H1 (cell line): ENCODE results near the gene SRRM5. TPM values are rescaled to one million over a fixed set of nuclear protein-coding genes. Genes with fewer than 3 reads are reported as not detected.

ENCODE experiments used
- CTCF ChIA-PET: fragments of 300-600 bp; sonication (Branson Sonifier 250); formaldehyde crosslinking; loops from one replicate; lab custom pipeline; 2021; ENCODE audit not compliant: partially characterized antibody; lab: Charles Lee
- POLR2A ChIA-PET: fragments of 300-600 bp; sonication (Branson Sonifier 250); formaldehyde crosslinking; loops from one replicate; lab custom pipeline; 2021; ENCODE audit warnings: inconsistent platforms; ENCODE audit not compliant: partially characterized antibody; lab: Charles Lee
- DNase-seq, 2 experiments: peaks; one replicate each; pipeline versions ENCODE4 v3.0.0 to v3.0.0-alpha.2; 2010 to 2022; ENCODE audit warnings: low spot score in 2 of 2, low read depth in 1 of 2, mixed read lengths in 1 of 2
- FAIRE-seq: peaks from 2 replicates; lab custom pipeline; 2011; peaks lifted over from hg19 to GRCh38; lab: Jason Lieb, UNC
- H2AFZ ChIP-seq: 2 replicates; pipeline ENCODE4 v1.8.1; 2012; ENCODE audit warnings: low read length, inconsistent platforms
- H2AK5ac ChIP-seq: 2 replicates; pipeline ENCODE4 v1.6.1; 2013; ENCODE audit warnings: low read depth, low read length
- H2BK120ac ChIP-seq: replicated peaks from 2 replicates; pipeline ENCODE3; 2013; ENCODE audit warnings: low read depth, low read length, inconsistent platforms
- H2BK12ac ChIP-seq: 2 replicates; pipeline ENCODE4 v1.6.1; 2013; ENCODE audit warnings: low read depth, low read length
- H2BK15ac ChIP-seq: 2 replicates; pipeline ENCODE4 v1.6.1; 2013; ENCODE audit warnings: low read length
- H2BK20ac ChIP-seq: 2 replicates; pipeline ENCODE4 v1.6.1; 2013; ENCODE audit warnings: low read length
- H2BK5ac ChIP-seq: 2 replicates; pipeline ENCODE4 v1.6.1; 2013; ENCODE audit warnings: low read depth, low read length
- H3K14ac ChIP-seq: 2 replicates; pipeline ENCODE4 v1.6.1; 2013; ENCODE audit warnings: inconsistent platforms; ENCODE audit not compliant: insufficient read length
- H3K18ac ChIP-seq: 2 replicates; pipeline ENCODE4 v1.6.1; 2013; ENCODE audit warnings: low read length; ENCODE audit errors: extremely low read depth
- H3K23ac ChIP-seq: 2 replicates; pipeline ENCODE4 v1.6.1; 2013; ENCODE audit warnings: inconsistent platforms; ENCODE audit not compliant: insufficient read length
- H3K23me2 ChIP-seq: 2 replicates; pipeline ENCODE4 v1.6.1; 2013; ENCODE audit warnings: low read depth, low read length
- H3K27ac ChIP-seq: 2 replicates; pipeline ENCODE4 v1.6.1; 2011; ENCODE audit warnings: low read depth, low read length, inconsistent platforms
- H3K27me3 ChIP-seq, 4 experiments: replicated peaks in 1 of 4; 1 replicate in 1 of 4; 2 replicates in 3 of 4; pipeline versions ENCODE4 v1.6.1 to v1.8.1; 2011 to 2013; ENCODE audit warnings: low read length in 3 of 4, mild to moderate bottlenecking in 3 of 4, inconsistent platforms in 2 of 4, mixed read lengths in 2 of 4, moderate library complexity in 1 of 4; ENCODE audit not compliant: control insufficient read depth in 3 of 4, insufficient read depth in 3 of 4; ENCODE audit errors: extremely low read depth in 1 of 4
- H3K36me3 ChIP-seq, 4 experiments: 2 replicates each; pipeline versions ENCODE4 v1.6.1 to v1.8.1; 2011 to 2013; ENCODE audit warnings: mild to moderate bottlenecking in 4 of 4, low read length in 3 of 4, moderate library complexity in 2 of 4, control low read depth in 1 of 4, inconsistent platforms in 1 of 4; ENCODE audit not compliant: insufficient read depth in 4 of 4, control insufficient read depth in 2 of 4
- H3K4ac ChIP-seq: replicated peaks from 2 replicates; pipeline ENCODE3; 2013; ENCODE audit warnings: low read length, low read depth, mixed read lengths, inconsistent platforms; ENCODE audit not compliant: insufficient read length
- H3K4me1 ChIP-seq, 4 experiments: replicated peaks in 1 of 4; 1 replicate in 1 of 4; 2 replicates in 3 of 4; pipeline versions ENCODE4 v1.6.1 to v1.8.1; 2011 to 2013; ENCODE audit warnings: low read length in 3 of 4, inconsistent platforms in 2 of 4, mixed read lengths in 1 of 4; ENCODE audit not compliant: insufficient read depth in 4 of 4, control insufficient read depth in 3 of 4
- H3K4me2 ChIP-seq, 2 experiments: 2 replicates each; pipeline versions ENCODE4 v1.6.1 to v1.8.1; 2011 to 2013; ENCODE audit warnings: low read depth in 2 of 2, low read length in 2 of 2, control low read depth in 1 of 2, inconsistent platforms in 1 of 2, mild to moderate bottlenecking in 1 of 2; ENCODE audit not compliant: insufficient read depth in 1 of 2
- H3K4me3 ChIP-seq, 4 experiments: fragments of 200-600, 300-600 bp in 1 of 4; sonication (generic), shearing (Covaris generic), sonication (Bioruptor Twin) in 1 of 4; 2 replicates each; pipeline versions ENCODE4 v1.5.1 to v1.8.1; 2011 to 2016; ENCODE audit warnings: low read length in 4 of 4, low read depth in 3 of 4, control low read depth in 2 of 4, inconsistent platforms in 2 of 4, mild to moderate bottlenecking in 2 of 4, mixed read lengths in 1 of 4, moderate library complexity in 1 of 4; ENCODE audit not compliant: insufficient read depth in 2 of 4; ENCODE audit errors: extremely low read depth in 1 of 4
- H3K56ac ChIP-seq: replicated peaks from 2 replicates; pipeline ENCODE3; 2013; ENCODE audit warnings: low read depth, mild to moderate bottlenecking, mixed read lengths, low read length, inconsistent platforms; ENCODE audit not compliant: insufficient read length
- H3K79me1 ChIP-seq: 2 replicates; pipeline ENCODE4 v1.6.1; 2013; ENCODE audit warnings: low read depth, low read length, control low read depth
- H3K79me2 ChIP-seq, 2 experiments: 2 replicates each; pipeline versions ENCODE4 v1.6.1 to v1.8.1; 2012 to 2013; ENCODE audit warnings: low read length in 2 of 2, mild to moderate bottlenecking in 2 of 2, inconsistent platforms in 1 of 2; ENCODE audit not compliant: insufficient read depth in 2 of 2, control insufficient read depth in 1 of 2
- H3K9ac ChIP-seq, 4 experiments: replicated peaks in 1 of 4; 1 replicate in 1 of 4; 2 replicates in 3 of 4; pipeline versions ENCODE4 v1.6.1 to v1.8.1; 2011 to 2013; ENCODE audit warnings: low read depth in 3 of 4, low read length in 3 of 4, control low read depth in 2 of 4, mild to moderate bottlenecking in 2 of 4, moderate library complexity in 2 of 4, inconsistent platforms in 1 of 4; ENCODE audit errors: extremely low read depth in 1 of 4
- H3K9me3 ChIP-seq, 2 experiments: 2 replicates each; pipeline versions ENCODE4 v1.6.1 to v1.8.1; 2012 to 2013; ENCODE audit warnings: mild to moderate bottlenecking in 2 of 2, moderate library complexity in 2 of 2, control low read depth in 1 of 2, inconsistent platforms in 1 of 2, low read depth in 1 of 2, low read length in 1 of 2, mixed read lengths in 1 of 2; ENCODE audit not compliant: insufficient read depth in 2 of 2
- H4K20me1 ChIP-seq, 2 experiments: replicated peaks in 1 of 2; 2 replicates each; pipeline versions ENCODE3 to v1.8.1; 2011 to 2013; ENCODE audit warnings: inconsistent platforms in 2 of 2, low read length in 2 of 2, mild to moderate bottlenecking in 1 of 2; ENCODE audit not compliant: insufficient read depth in 2 of 2, control insufficient read depth in 1 of 2
- H4K5ac ChIP-seq: 2 replicates; pipeline ENCODE4 v1.6.1; 2013; ENCODE audit warnings: low read length, low read depth, mixed read lengths, inconsistent platforms; ENCODE audit not compliant: insufficient read length
- H4K8ac ChIP-seq: 2 replicates; pipeline ENCODE4 v1.8.0; 2013; ENCODE audit warnings: mild to moderate bottlenecking, moderate library complexity, low read length, inconsistent platforms; ENCODE audit not compliant: insufficient read depth; ENCODE audit errors: extremely low read depth
- H4K91ac ChIP-seq: replicated peaks from 2 replicates; pipeline ENCODE3; 2013; ENCODE audit warnings: low read length, mixed read lengths, inconsistent platforms; ENCODE audit not compliant: insufficient read length
- ASH2L ChIP-seq: fragments of 200-600, 300-600 bp; sonication (generic); IDR thresholded peaks from one replicate; pipeline ENCODE4 v1.7.1; 2017; ENCODE audit warnings: low read length
- CBX8 ChIP-seq: fragments of 300-800, 300-1000 bp; sonication (generic); IDR thresholded peaks from 2 replicates; pipeline ENCODE4 v1.7.1; 2016; ENCODE audit warnings: low read depth, low read length, borderline replicate concordance
- EP300 ChIP-seq, 2 experiments: IDR thresholded peaks; 1 replicate in 1 of 2; 2 replicates in 1 of 2; pipeline ENCODE4 v1.6.1; 2011 to 2012; ENCODE audit warnings: low read depth in 2 of 2, low read length in 2 of 2, mild to moderate bottlenecking in 2 of 2, borderline replicate concordance in 1 of 2, inconsistent platforms in 1 of 2, moderate library complexity in 1 of 2
- GTF2F1 ChIP-seq: IDR thresholded peaks from 2 replicates; pipeline ENCODE4 v1.6.1; 2012; ENCODE audit warnings: low read depth, low read length, improper control_type of control experiment, borderline replicate concordance
- HDAC2 ChIP-seq, 2 experiments: fragments of 300-600 bp in 1 of 2; sonication (generic) in 1 of 2; IDR thresholded peaks; 2 replicates each; pipeline ENCODE4 v1.6.1; 2011 to 2012; ENCODE audit warnings: low read depth in 2 of 2, low read length in 2 of 2, mild to moderate bottlenecking in 2 of 2, moderate library complexity in 2 of 2, borderline replicate concordance in 1 of 2, inconsistent platforms in 1 of 2
- JUN ChIP-seq: IDR thresholded peaks from 2 replicates; pipeline ENCODE4 v1.6.1; 2011; ENCODE audit warnings: low read depth, mild to moderate bottlenecking, improper control_type of control experiment, low read length
- KDM1A ChIP-seq: fragments of 200-600, 300-600 bp; sonication (generic); IDR thresholded peaks from 2 replicates; pipeline ENCODE4 v1.7.1; 2016; ENCODE audit warnings: mild to moderate bottlenecking, low read length, borderline replicate concordance
- MAFK ChIP-seq: IDR thresholded peaks from 2 replicates; pipeline ENCODE4 v1.6.1; 2012; ENCODE audit warnings: low read depth, mild to moderate bottlenecking, improper control_type of control experiment, low read length
- NRF1 ChIP-seq: IDR thresholded peaks from 2 replicates; pipeline ENCODE4 v1.6.1; 2011; ENCODE audit warnings: mild to moderate bottlenecking, low read depth, low read length, improper control_type of control experiment
- PHF8 ChIP-seq: fragments of 200-600 bp; sonication (generic); conservative IDR thresholded peaks from 2 replicates; pipeline ENCODE4 v1.7.1; 2012; ENCODE audit warnings: low read depth, mild to moderate bottlenecking, inconsistent platforms, low read length, moderate library complexity
- WGBS, 2 experiments: shearing (Covaris generic) in 1 of 2; methylation state at CpG; one replicate each; pipeline versions ENCODE4 v1.1.6 to v1.1.7; 2013 to 2015; ENCODE audit warnings: low lambda C conversion rate in 2 of 2, mixed read lengths in 2 of 2, inconsistent platforms in 1 of 2, low coverage in 1 of 2, missing lambda C conversion rate in 1 of 2; ENCODE audit not compliant: insufficient replicate concordance in 2 of 2, insufficient coverage in 1 of 2, insufficient read length in 1 of 2; ENCODE audit errors: extremely low coverage in 1 of 2, missing lambda C conversion rate in 1 of 2; 5-methylcytosine and 5-hydroxymethylcytosine counted together
- polyA plus RNA-seq, 7 experiments: library from polyadenylated mRNA; depleted of rRNA in 3 of 7; stranded (reverse) in 5 of 7; unstranded in 2 of 7; fragments of >200 nt in 5 of 7; fragments of 200-250 nt in 2 of 7; gene quantifications; 1 replicate in 5 of 7; 2 replicates in 1 of 7; 4 replicates in 1 of 7; pipeline versions ENCODE4 v1.2.1 to v1.2.3, GENCODE V29; 2011 to 2013; ENCODE audit warnings: missing spikeins in 2 of 7, mixed read lengths in 2 of 7
- total RNA-seq: library from RNA; stranded (reverse); fragmentation: NEBNext Ultra II Directional; extraction: Animal tissue kit (Norgen Biotek cat#: 25700); gene quantifications from 2 replicates; pipeline ENCODE4 v1.2.1, GENCODE V29; 2021
- TF ChIP-seq, protein P1 (sequence below): IDR thresholded peaks from 2 replicates; pipeline ENCODE4 v1.6.1; 2011; ENCODE audit warnings: low read depth, mild to moderate bottlenecking, low read length; ENCODE audit not compliant: insufficient read depth
- TF ChIP-seq, protein P2 (sequence below): IDR thresholded peaks from 2 replicates; pipeline ENCODE4 v1.6.1; 2012; ENCODE audit warnings: inconsistent platforms

The SRRM5 gene
- total and polyA plus RNA-seq, 2 of the 8 experiments (the other 6 are each of a cell fraction or from before 2014, with no cell fraction given), result 0.06 to 0.11 TPM

DNA sequence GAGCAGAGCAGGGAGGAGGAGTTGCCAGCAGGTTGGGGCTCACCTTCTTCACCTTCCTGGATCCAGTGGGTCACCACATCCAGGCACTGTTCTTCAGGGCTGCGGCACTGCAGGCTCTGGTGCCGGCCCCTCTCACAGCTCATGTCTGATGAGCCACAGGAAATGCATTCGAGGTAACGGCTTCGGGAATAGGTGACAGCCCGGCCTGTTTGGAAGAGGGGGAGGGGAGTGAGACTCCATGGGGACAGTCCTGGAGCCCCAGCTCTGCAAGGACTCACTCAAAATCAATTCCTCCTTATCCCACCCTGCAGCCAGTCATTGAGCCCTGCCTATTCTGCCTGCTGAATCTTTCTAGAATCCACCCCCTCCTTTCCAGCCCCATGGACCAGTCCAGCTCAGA lies 44.5 kb downstream of the SRRM5 start:
- POLR2A ChIA-PET, result interaction anchor here (1.2 to 1.4 kb wide), 2 partner anchors 12 to 13 kb away, joined by 3 read pairs; no protein-coding TSS in a partner anchor
- no peaks in the 10 kb centered on the region for H3K27me3 ChIP-seq
- no peak overlapping the region for H3K4me3 ChIP-seq
- H4K91ac ChIP-seq, result no peak overlapping the region
- H3K56ac ChIP-seq, result no peak overlapping the region
- peaks cover 0 to 1% of the 10 kb centered on the region in 2 experiments for H4K20me1 ChIP-seq
- H2BK120ac ChIP-seq, result no peak overlapping the region
- no peak overlapping the region for H3K9ac ChIP-seq
- FAIRE-seq (no peak), DNase-seq (no peak)
- no peaks in the 10 kb centered on the region for H3K79me2 ChIP-seq
- no peaks in the 10 kb centered on the region; the same call in 1 of the 2 replicates for H3K79me1 ChIP-seq
- H3K9me3 ChIP-seq, result no peaks in the 10 kb centered on the region
- no peak overlapping the region for H4K5ac ChIP-seq
- H3K4me2 ChIP-seq, result no peak overlapping the region
- H2AFZ ChIP-seq, result no peak overlapping the region
- no peak overlapping the region for H2BK20ac ChIP-seq
- H3K14ac ChIP-seq, result no peak overlapping the region
- H2BK15ac ChIP-seq, result no peak overlapping the region
- H3K23me2 ChIP-seq, result no peaks in the 10 kb centered on the region
- H3K4ac ChIP-seq, result no peak overlapping the region
- no peak overlapping the region for H2AK5ac ChIP-seq
- no peak overlapping the region for H2BK5ac ChIP-seq
- H3K4me1 ChIP-seq, result no peaks in the 10 kb centered on the region; a peak in 1 of 7 replicates
- CTCF ChIA-PET, result interaction anchor here (0.6 to 2.7 kb wide), 4 partner anchors 12 to 62 kb away, joined by 3 to 7 read pairs (median 4); no protein-coding TSS in a partner anchor
- peaks cover 2 to 26% (median 12%) of the 10 kb centered on the region in 4 experiments; a peak in 5 of 8 replicates for H3K36me3 ChIP-seq
- H3K27ac ChIP-seq, result no peak overlapping the region
- H2BK12ac ChIP-seq, result no peak overlapping the region
- WGBS, 2 experiments, result 96% methylated on average over 5 of the region's 6 CpGs; no CpG with 5 or more reads in 1 of the 2 experiments
- H4K8ac ChIP-seq, result no peak overlapping the region
- no peak overlapping the region for H3K18ac ChIP-seq
- no peak overlapping the region for H3K23ac ChIP-seq
- no peak for TF ChIP-seq KDM1A
- no peak for TF ChIP-seq ASH2L
- no peak for TF ChIP-seq HDAC2 (IDR thresholded peaks at IDR 0.05; ENCODE audit: borderline replicate concordance in 1 of 2, low read depth in 2 of 2, low read length in 2 of 2)
- TF ChIP-seq GTF2F1, result no peak
- TF ChIP-seq, protein P1, sequence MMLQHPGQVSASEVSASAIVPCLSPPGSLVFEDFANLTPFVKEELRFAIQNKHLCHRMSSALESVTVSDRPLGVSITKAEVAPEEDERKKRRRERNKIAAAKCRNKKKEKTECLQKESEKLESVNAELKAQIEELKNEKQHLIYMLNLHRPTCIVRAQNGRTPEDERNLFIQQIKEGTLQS, result no peak
- no peak for TF ChIP-seq JUN
- no peak for TF ChIP-seq CBX8
- no peak for TF ChIP-seq PHF8
- no peak for TF ChIP-seq NRF1
- no peak for TF ChIP-seq MAFK
- TF ChIP-seq, protein P2, sequence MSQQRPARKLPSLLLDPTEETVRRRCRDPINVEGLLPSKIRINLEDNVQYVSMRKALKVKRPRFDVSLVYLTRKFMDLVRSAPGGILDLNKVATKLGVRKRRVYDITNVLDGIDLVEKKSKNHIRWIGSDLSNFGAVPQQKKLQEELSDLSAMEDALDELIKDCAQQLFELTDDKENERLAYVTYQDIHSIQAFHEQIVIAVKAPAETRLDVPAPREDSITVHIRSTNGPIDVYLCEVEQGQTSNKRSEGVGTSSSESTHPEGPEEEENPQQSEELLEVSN, result no peak
- TF ChIP-seq EP300 (IDR thresholded peaks at IDR 0.05; ENCODE audit: borderline replicate concordance in 1 of 2, low read depth in 2 of 2, low read length in 2 of 2), result no peak
